AG20443 (cell line): ENCODE measurements around the gene CSF1R.

Experiments
- DNase-seq: peaks from one replicate; pipeline ENCODE4 v3.0.0; 2012; ENCODE audit warnings: low spot score, mixed read lengths

CSF1R gene

GRCh38 chr5:150069672-150070627 lies 16.4 kb downstream of the CSF1R start:
- DNase-seq: no peak

GRCh38 chr5:150068961-150069645 lies 17.3 kb downstream of the CSF1R start:
- no peak for DNase-seq

GRCh38 chr5:150068472-150068871 lies 17.9 kb downstream of the CSF1R start:
- no peak for DNase-seq

DNA sequence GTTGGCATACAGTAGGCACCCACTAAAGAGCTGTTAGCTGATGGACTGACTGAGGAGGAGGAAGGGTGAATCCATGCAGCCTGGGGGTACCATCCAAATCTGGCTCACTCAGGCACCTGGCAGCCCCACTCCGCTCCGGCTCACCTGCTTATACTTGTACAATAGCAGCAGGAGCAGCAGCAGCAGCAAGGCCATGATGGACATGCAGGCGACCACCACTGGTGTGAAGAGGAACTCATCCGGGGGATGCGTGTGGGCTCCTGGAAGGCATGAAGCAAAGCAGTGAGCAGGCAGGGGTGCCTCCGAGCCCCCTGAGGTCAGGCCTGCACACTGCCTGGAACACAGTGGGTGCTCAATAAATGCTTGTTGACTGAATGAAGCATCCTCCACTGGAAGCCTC lies 18.3 kb downstream of the CSF1R start:
- no peak for DNase-seq

- DNase-seq: no peak
Observed at GRCh38 chr5:150067405-150067960, 18.9 kb downstream of the CSF1R start.

DNA sequence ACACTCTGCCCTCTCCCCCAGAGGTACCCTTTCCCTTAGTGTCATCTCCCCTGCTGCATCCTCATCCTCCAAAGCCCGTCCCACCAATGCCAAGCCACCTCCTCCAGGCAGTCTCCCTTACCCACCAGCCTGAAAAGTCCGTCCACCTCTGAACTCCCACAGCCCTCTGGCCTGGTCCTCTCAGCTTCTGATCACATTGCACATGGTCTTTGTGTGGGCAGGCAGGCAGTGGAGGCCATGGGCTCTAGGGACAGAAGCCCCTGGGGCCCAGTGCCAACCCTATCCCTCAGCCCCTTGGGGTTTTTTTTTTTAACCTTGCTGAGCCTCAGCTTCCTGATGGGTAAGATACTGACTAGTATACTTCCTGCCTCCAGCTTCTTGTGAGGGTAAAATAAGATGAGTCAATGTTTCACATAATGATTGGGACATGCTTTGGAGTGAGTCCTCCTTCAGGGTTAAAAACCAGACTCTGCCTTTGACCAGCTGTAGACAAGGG lies 19.4 kb downstream of the CSF1R start:
- peak; percentile 83 for DNase-seq

GRCh38 chr5:150066436-150066835 lies 19.9 kb downstream of the CSF1R start:
- DNase-seq: no peak

GRCh38 chr5:150065886-150066285 lies 20.5 kb downstream of the CSF1R start:
- no peak for DNase-seq

GRCh38 chr5:150065346-150065745 lies 21.0 kb downstream of the CSF1R start:
- peak; percentile 67 for DNase-seq

DNA sequence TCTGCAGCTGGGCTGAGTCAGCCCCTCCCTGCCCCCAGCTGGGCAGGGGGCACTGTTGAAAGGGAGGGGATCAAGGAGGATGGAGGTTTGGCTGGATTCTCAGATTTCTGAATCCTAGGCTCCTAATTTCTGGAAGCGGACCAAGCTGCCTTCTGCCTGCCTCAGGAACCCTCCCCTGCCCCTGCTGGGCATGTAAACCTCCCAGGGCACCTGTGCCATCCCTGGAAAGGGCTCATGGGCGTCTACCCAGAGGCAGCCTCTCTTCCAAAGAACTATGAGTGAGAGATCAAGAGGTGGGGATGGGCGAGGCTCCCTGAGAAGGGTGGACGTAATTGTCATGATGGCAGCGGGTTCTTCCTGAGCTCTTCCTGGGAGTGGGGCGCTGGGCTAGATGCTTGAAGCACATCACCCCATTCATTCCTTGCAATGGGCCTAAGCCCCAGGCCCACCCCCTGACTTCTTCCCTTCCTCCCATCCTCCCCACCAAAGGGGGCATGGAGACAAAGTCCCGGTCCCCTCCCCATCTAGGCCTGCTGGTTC lies 21.6 kb downstream of the CSF1R start:
- DNase-seq: no peak

DNA sequence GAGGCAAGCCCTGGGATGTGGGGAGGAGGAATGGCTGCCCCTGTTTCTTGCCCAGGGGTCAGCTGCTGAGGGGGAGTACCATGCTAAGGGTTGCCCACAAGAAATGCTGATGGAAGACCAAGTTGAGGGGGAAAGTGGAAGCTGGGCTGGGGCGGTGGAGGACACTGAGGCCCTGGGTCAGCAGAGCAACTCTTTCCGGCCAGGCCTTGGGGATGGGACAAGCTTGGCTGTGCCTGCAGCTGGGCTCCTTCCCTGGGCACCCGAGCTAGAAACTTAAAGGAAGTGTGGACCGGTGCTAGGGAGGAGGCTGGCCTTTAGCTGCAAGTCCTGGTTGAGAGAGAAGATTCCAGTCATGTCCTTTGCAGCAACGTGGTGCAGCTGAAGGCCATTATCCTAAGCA lies 22.7 kb downstream of the CSF1R start:
- no peak for DNase-seq

- DNase-seq: no peak
Observed at GRCh38 chr5:150062216-150062922, 24.0 kb downstream of the CSF1R start.

DNA sequence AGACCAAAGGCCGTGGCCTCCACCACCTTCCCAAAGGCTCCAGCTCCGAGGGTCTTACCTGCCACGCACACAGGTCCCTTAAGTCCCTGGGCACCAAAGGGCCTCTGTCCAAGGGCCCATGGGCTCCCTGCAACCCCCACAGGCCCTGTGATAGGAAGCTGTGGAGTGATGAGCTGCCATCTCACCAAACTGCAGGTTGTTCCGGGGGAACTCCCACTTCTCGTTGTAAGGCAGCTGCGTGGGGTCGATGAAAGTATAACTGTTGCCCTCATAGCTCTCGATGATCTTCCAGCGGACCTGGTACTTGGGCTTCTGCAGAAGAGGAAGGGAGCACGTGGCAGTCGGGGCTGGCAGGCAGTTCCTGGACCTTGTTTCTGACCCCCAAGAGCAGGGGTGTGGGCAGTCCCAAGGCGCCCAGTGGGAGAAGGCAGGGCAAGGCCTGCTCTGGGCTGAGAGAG lies 24.8 kb downstream of the CSF1R start:
- DNase-seq: no peak

DNA sequence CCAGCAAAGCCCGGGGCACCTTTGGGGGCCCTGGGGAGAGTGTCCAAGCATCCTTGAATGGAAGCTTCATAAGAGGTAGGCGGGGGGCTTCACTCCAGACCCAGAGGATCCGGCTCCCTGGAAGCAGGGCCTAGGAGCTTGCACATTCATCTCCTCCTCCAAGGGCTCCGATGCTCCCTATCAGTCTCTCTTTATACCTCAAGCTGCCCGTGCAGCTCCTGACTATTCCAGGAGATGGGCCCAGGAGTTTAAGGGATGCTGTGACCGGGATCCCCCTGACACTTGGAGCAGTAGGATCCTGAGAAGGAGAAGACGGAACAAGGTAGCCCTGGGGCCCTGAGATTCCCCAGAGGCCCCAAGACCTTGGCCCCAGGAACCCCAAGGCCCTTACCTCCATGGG lies 25.9 kb downstream of the CSF1R start:
- DNase-seq: no peak

DNA sequence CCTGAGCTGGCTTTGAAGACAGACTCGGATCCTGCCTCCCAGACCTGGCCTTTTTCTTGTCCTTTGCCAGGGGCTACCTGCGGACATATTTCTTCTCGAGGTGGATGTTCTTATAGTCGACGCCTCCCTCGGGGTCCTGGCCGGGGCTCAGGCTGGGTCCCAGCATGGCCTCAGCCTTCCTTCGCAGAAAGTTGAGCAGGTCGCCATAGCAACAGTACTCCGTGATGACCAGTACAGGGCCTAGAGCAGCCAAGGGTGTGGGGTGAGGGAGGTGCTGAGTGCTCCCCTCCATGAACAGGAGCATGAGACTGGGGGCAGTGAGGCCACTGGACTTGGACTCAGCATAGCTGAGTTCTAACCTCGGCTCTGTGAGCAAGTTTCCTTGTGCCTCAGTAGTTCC lies 26.7 kb downstream of the CSF1R start:
- DNase-seq: no peak

DNA sequence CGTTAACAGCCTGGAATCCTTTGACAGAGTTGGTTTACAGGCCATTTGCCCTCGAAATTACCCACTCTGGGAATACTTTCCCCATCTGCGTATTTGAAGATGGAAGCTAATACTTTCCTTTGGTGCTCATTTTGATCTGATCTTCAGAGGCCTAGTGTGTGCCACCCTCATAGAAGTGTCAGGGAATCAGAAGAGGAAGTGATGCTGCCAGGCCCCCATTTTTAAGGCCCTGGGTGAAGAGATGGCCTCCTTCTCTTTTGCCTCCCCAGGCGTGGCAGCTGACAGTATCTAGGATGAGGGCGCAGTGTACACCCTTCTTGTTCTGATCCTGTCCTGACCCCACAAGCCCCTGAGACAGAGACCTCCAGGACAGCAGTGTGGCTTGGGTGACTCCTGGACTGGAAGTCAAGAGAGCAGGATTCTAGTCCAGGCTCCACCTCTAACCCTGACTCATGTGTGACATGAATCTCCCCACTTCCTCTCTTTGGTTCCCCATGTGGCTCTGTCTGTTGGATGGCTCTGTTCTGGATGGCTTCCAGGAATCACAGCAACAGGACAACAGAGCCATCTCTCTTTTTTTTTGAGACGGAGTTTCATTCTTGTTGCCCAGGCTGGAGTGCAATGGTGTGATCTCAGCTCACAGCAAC lies 27.8 kb downstream of the CSF1R start:
- DNase-seq: peak; percentile 90

- DNase-seq: no peak
Observed at GRCh38 chr5:150057996-150058395, 28.4 kb downstream of the CSF1R start.

DNA sequence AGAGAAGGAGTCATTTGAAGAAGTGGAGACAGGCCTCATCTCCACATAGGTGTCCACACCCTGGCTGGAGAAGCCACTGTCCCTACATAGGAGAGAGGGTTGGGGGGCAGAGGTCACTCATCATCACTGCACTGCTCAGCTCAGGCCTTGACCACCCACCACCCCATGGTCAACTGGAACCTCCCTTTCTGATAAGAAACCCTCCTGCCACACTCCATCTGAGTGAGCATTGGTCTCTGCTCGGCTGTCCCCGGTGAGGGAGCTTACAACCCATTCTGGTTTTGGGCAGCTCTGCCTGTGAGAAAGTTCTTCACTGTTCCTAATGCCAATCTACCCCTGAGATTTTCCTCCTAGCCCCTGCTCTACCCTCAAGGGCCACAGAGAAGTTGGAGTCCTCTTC lies 28.8 kb downstream of the CSF1R start:
- no peak for DNase-seq

GRCh38 chr5:150057052-150057451 lies 29.3 kb downstream of the CSF1R start:
- no peak for DNase-seq

DNA sequence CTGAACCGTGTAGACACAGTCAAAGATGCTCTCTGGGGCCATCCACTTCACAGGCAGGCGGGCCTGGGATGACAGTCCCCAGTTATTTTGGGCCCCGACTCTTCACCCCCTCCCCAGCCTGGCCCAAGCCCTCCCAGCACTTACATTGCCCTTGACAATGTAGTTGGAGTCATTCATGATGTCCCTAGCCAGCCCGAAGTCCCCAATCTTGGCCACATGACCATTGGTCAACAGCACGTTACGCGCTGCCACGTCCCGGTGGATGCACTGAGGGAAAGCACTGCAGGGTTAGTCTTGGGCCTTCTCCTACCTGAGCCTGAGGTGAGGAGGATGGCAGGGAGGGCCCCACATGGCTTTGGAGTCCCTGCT lies 30.3 kb downstream of the CSF1R start:
- no peak for DNase-seq

DNA sequence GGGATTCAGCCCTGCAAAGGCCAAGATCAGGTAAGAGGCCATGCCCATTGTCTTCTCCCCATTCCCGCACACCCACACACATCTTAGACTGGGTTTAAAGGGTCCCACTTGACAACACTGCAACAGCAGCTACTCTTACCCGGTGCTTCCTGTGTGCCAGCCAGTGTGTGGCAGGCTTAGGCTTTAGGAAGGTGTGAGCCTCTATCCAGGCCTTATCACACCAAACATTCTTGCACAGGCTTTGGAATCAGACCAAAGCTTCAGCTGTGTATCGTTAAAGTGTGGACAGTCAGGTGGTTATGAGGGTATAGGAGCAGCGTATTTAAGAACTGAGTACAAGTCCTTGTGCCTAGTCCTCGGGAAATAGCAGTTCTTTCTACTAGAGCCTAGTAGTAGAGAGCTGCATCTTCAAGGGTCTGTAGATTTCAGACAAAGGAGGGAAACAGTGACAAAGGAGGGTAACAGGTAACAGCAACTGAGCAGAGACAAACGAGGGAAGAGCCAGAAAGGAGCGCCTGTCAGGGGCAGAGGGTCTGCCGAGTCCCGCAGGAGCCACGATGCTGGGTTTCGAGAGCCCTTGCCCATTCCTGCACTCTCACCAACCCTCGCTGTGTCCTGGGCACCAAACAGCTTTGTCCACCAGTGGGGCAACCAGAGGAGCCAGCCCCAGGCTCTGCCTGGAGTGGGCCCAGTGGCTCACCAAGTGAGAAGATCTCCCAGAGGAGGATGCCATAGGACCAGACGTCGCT lies 30.9 kb downstream of the CSF1R start:
- no peak for DNase-seq
